LNCAP (cell line): ENCODE measurements around the gene CD27.

ENCODE experiments used
- TF ChIP-seq, protein P1 (sequence below): fragments of 450-650 bp; IDR thresholded peaks from 2 replicates; pipeline ENCODE4 v1.5.1; 2017; ENCODE audit warnings: mild to moderate bottlenecking

The CD27 gene

DNA sequence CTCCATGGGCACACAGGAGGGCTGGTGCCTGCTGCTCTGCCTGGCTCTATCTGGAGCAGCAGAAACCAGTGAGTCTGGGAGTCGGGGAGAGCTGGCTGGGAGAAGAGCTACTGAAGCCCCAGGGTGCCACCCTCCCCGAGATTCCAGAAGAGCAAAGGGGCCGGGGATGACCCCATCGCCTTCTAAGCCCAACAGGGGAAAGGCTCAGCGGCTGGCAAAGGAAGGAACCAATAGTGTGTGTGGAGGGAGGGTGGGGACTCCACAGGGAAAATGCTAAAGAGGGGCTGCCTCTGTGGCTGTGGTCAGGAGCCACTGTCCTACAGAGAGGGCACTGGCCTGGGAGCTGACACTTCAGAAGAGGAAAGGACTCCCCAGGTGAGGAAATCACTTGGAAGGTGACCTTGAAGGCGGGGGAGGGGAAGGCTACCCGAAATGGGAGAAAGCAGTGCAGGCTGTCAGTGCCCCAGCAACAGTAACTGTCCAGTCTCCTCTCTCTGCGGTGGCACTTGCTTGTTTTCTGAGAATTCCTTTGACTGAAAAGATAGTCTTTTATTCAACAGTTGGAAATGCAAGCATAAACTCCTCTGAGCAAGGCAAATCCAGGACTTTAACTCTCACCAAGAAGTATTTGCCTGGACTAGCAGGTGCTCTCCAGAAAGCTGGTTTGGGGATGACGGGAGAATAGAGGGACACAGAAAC, 7.6 kb downstream of the CD27 start:
- TF ChIP-seq, protein P1, sequence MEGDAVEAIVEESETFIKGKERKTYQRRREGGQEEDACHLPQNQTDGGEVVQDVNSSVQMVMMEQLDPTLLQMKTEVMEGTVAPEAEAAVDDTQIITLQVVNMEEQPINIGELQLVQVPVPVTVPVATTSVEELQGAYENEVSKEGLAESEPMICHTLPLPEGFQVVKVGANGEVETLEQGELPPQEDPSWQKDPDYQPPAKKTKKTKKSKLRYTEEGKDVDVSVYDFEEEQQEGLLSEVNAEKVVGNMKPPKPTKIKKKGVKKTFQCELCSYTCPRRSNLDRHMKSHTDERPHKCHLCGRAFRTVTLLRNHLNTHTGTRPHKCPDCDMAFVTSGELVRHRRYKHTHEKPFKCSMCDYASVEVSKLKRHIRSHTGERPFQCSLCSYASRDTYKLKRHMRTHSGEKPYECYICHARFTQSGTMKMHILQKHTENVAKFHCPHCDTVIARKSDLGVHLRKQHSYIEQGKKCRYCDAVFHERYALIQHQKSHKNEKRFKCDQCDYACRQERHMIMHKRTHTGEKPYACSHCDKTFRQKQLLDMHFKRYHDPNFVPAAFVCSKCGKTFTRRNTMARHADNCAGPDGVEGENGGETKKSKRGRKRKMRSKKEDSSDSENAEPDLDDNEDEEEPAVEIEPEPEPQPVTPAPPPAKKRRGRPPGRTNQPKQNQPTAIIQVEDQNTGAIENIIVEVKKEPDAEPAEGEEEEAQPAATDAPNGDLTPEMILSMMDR, result no peak

DNA sequence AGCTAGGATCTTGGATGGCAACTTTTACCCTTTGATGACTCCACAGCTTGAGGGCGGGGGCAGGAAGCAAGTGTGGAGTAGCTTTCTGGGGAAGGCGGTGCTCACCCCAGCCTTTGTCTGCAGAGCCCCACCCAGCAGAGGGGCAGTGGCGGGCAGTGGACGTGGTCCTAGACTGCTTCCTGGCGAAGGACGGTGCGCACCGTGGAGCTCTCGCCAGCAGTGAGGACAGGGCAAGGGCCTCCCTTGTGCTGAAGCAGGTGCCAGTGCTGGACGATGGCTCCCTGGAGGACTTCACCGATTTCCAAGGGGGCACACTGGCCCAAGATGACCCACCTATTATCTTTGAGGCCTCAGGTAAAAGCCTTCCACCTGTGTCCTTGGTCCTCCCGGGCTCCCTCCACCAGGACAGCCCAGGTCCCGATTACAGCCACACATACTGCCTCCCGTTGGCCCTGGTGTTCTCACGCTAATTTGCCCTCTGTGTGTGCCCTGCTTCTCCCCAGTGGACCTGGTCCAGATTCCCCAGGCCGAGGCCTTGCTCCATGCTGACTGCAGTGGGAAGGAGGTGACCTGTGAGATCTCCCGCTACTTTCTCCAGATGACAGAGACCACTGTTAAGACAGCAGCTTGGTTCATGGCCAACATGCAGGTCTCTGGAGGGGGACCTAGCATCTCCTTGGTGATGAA, 8.3 kb downstream of the CD27 start:
- TF ChIP-seq, protein P1, result no peak

- TF ChIP-seq, protein P1, result no peak
These were observed 12.6 kb downstream of the CD27 start for GRCh38 chr12:6457220-6457945.

DNA sequence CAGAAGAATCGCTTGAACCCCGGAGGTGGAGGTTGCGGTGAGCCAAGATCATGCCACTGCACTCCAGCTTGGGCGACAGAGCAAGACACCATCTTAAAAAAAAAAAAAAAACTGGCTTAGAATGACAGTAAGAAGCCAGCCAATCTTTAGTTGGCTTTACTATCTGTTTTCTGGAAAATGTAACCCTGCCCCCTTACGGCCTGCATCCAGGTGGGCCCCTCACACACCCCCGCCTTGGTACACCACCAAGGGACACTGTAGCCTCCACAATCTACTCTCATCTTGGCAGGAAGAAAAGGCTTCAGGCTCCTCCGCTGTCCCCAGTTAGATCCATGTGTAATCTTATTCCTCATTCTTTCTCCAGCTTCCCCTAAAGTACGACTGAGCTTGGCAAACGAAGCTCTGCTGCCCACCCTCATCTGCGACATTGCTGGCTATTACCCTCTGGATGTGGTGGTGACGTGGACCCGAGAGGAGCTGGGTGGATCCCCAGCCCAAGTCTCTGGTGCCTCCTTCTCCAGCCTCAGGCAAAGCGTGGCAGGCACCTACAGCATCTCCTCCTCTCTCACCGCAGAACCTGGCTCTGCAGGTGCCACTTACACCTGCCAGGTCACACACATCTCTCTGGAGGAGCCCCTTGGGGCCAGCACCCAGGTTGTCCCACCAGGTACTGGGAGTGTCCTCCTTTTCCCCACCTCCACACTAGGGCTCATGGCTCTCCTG, 13.7 kb downstream of the CD27 start:
- TF ChIP-seq, protein P1, result no peak

DNA sequence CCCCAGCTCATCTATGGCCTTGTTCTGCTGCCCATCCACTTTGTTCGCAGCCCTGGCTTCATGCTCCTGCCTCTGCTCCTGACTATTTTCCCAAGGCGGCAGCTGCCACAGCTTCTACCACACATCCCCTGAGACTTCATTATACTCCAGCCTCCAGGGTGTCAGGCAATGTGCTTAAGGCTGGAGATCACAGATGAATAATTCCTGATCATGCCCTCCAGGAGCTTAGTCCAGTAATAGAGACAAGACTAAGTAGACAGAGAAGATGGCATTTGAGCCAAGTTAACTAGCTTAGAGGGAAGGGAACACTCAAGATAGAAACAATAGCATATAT, 14.2 kb downstream of the CD27 start:
- TF ChIP-seq, protein P1, result no peak

DNA sequence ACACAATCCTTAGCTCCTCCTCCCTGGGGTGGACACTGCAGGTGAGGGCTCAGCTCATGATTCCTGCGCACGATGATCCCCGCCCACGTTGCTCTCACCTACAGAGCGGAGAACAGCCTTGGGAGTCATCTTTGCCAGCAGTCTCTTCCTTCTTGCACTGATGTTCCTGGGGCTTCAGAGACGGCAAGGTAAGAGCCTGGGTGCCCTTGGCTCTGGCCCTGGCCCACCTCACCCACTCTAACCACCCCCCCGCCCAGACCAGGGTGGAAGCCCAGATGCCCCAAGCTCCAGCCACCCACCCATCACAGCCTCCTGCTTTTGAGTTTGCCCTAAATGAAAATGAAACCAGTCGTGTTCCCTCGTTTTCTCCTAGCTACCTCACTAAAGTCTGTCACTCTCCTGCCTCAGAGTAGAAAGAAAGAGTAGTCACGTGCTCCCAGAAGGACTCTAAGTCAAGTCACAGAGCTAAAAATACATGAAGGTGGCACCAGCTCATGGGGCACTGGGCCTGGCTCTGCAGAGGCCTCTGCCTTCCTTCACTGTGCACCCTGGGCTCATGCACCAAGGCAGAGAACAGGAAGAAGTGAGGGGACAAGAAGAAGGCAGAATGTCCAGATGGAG, 16.1 kb downstream of the CD27 start:
- TF ChIP-seq, protein P1, result no peak
